Type B pancreatic cell (in vitro differentiated cells): ENCODE measurements around the gene TMEM109. TPM values are rescaled to one million over a fixed set of nuclear protein-coding genes. Genes with fewer than 3 reads are reported as not detected.
A peak's percentile ranks its signal among the peaks of the same experiment; 100 is the strongest.

ENCODE experiments used
- DNase-seq: peaks from one replicate; pipeline ENCODE4 v3.0.0; 2021; ENCODE audit warnings: mixed read lengths; ENCODE audit not compliant: unreplicated experiment; ENCODE audit errors: extremely low spot score
- H3K27ac Mint-ChIP-seq: 2 replicates; pipeline ENCODE4 v1.8.0; 2021; ENCODE audit warnings: mild to moderate bottlenecking, mixed read lengths
- H3K27me3 Mint-ChIP-seq: 2 replicates; pipeline ENCODE4 v1.8.0; 2021; ENCODE audit warnings: mixed read lengths
- H3K36me3 Mint-ChIP-seq: 2 replicates; pipeline ENCODE4 v1.8.0; 2021; ENCODE audit warnings: mixed read lengths
- H3K4me1 Mint-ChIP-seq: one replicate; pipeline ENCODE4 v1.8.0; 2021; ENCODE audit warnings: mixed read lengths; ENCODE audit not compliant: unreplicated experiment
- H3K4me3 Mint-ChIP-seq: 2 replicates; pipeline ENCODE4 v1.8.0; 2021; ENCODE audit warnings: mild to moderate bottlenecking, mixed read lengths
- H3K9me3 Mint-ChIP-seq: 2 replicates; pipeline ENCODE4 v1.8.0; 2021; ENCODE audit warnings: mixed read lengths
- CTCF ChIP-seq: fragments of 200-600 bp; sonication (generic); conservative IDR thresholded peaks from 2 replicates; pipeline ENCODE4 v1.5.0; 2021; ENCODE audit warnings: antibody characterized with exemption, mild to moderate bottlenecking
- total RNA-seq: library from RNA; stranded (reverse); gene quantifications from 2 replicates; pipeline ENCODE4 v1.2.1, GENCODE V29; 2021; ENCODE audit warnings: low replicate concordance

Gene TMEM109
- total RNA-seq, 1 donor from 2014 or later: 83.0 TPM

- no peak for TF ChIP-seq CTCF
- Mint-ChIP-seq H3K36me3 (peaks cover 14% of the 10 kb centered on the region), H3K4me3 (no peak overlapping the region)
Observed at GRCh38 chr11:60897496-60897895, 16.5 kb upstream of the TMEM109 start.

GRCh38 chr11:60899046-60899936 is 14.7 kb upstream of the TMEM109 start:
- Mint-ChIP-seq H3K36me3 (peaks cover 10% of the 10 kb centered on the region), H3K4me1 (peaks cover 5% of the 10 kb centered on the region), H3K4me3 (no peak overlapping the region), H3K27ac (peak overlapping the region; percentile 52), H3K27me3 (no peaks in the 10 kb centered on the region), H3K9me3 (no peaks in the 10 kb centered on the region)
- DNase-seq: no peak
- peak; percentile 94 for TF ChIP-seq CTCF

More at GRCh38 chr11:60897496-60897895, 16.5 kb upstream of the TMEM109 start:
- Mint-ChIP-seq H3K27ac (no peak overlapping the region), H3K27me3 (no peaks in the 10 kb centered on the region), H3K4me1 (no peaks in the 10 kb centered on the region), H3K9me3 (no peaks in the 10 kb centered on the region)
- DNase-seq: no peak

- DNase-seq: no peak
- no peak overlapping the region for H3K4me3 Mint-ChIP-seq
- H3K27ac Mint-ChIP-seq: no peak overlapping the region
- peaks cover 9% of the 10 kb centered on the region for H3K4me1 Mint-ChIP-seq
- H3K27me3 Mint-ChIP-seq: no peaks in the 10 kb centered on the region
- TF ChIP-seq CTCF: no peak
- no peaks in the 10 kb centered on the region for H3K9me3 Mint-ChIP-seq
- H3K36me3 Mint-ChIP-seq: peaks cover 10% of the 10 kb centered on the region
Observed at GRCh38 chr11:60899977-60900376, 14.0 kb upstream of the TMEM109 start.

GRCh38 chr11:60900673-60901404 is 13.1 kb upstream of the TMEM109 start:
- DNase-seq: no peak
- Mint-ChIP-seq H3K4me3 (no peak overlapping the region), H3K36me3 (peaks cover 6% of the 10 kb centered on the region)

GRCh38 chr11:60902625-60903024 is 11.3 kb upstream of the TMEM109 start:
- TF ChIP-seq CTCF: no peak
- peaks cover under 1% of the 10 kb centered on the region for H3K27me3 Mint-ChIP-seq
- DNase-seq: no peak
- H3K4me3 Mint-ChIP-seq: peak overlapping the region; percentile 22
- H3K9me3 Mint-ChIP-seq: no peaks in the 10 kb centered on the region
- H3K4me1 Mint-ChIP-seq: peaks cover 20% of the 10 kb centered on the region
- H3K27ac Mint-ChIP-seq: no peak overlapping the region
- H3K36me3 Mint-ChIP-seq: peaks cover 3% of the 10 kb centered on the region

More at GRCh38 chr11:60900673-60901404, 13.1 kb upstream of the TMEM109 start:
- peaks cover 16% of the 10 kb centered on the region for H3K4me1 Mint-ChIP-seq
- no peaks in the 10 kb centered on the region for H3K9me3 Mint-ChIP-seq
- no peak for TF ChIP-seq CTCF
- H3K27me3 Mint-ChIP-seq: no peaks in the 10 kb centered on the region
- H3K27ac Mint-ChIP-seq: no peak overlapping the region
